NCI-H1436 (cell line): Measurements from ENCODE around the gene WDR19.
"Not testable (repeated sequence)": the region's sequence is repeated elsewhere in the genome, so short reads cannot be mapped to it uniquely, and the experiment has no call there.

ENCODE experiments used
- DNase-seq: peaks from one replicate; lab custom pipeline; 2025; lab: John Stamatoyannopoulos, UW

The WDR19 gene

GRCh38 chr4:39233114-39233513 lies 50.8 kb downstream of the WDR19 start:
- no peak for DNase-seq

- DNase-seq: no peak
These were observed 51.5 kb downstream of the WDR19 start for GRCh38 chr4:39233783-39234182.

GRCh38 chr4:39235021-39235420 lies 52.7 kb downstream of the WDR19 start:
- no peak for DNase-seq

DNA sequence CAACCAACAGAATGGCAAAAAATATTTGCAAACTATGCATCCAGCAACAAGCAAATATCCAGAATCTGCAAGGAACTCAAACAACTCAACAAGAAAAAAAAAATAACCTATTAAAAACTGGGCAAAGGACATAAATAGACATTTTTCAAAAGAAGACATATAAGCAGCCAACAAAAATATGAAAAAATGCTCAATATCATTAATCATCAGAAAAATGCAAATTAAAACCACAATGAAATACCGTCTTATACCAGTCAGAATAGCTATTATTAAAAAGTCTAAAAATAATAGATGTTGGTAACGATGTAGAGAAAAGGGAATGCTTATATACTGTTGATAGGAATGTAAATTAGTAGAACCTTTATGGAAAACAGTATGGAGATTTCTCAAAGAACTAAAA lies 53.4 kb downstream of the WDR19 start:
- DNase-seq: no peak

DNA sequence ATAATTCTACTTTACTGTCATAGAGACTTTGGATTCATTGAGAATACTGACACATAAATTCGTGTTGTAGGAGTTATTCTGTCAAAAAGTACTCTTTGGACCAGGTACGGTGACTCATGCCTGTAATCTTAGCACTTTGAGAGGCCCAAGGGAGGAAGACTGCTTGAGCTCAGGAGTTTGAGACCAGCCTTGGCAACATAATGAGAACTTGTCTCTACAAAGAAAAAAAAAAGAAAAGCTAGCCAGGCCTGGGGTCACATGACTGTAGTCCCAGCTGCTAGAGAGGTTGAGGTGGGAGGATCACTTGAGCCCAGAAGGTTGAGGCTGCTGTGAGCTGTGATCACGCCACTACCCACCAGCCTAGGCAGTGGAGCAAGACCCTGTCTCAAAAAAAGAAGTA lies 54.9 kb downstream of the WDR19 start:
- no peak for DNase-seq

GRCh38 chr4:39243462-39243861 lies 61.1 kb downstream of the WDR19 start:
- no peak for DNase-seq

- no peak for DNase-seq
These were observed 72.9 kb downstream of the WDR19 start for GRCh38 chr4:39255266-39255665.

DNA sequence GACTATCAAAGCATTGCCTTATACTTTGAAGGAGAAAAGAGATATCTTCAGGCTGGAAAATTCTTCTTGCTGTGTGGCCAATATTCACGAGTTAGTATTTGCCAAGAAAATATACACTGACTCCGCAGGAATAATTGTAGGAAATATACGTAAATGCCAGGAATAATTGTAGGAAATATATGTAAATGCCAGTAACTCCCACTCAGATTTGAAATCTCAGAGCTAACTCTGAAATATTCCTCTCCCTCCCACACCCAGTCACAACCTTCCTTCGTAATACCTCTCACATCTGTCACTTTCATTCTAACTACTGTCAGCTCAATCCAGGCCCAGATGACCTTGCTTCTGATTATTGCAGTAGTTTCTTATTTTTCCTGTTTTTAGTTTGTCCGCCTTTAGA lies 73.5 kb downstream of the WDR19 start:
- DNase-seq: no peak

DNA sequence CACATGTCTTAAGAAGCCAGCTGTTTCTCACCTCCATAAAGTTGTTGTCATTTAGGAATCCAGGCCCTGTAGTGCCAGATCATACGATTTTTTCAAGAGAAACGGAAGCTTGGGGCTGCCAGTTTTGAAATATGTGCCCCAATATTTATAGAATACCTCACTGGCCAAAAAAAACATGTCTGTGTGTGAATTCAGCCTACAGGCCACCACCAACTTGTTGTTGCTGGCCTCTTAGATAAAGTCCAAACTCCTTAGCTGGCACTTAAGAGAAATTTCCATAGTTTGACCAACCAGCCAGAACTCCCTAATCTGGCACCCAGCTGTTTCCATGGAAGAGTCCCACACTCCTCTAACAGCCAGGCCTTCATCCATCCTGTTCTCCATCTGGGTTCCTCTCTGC lies 74.1 kb downstream of the WDR19 start:
- DNase-seq: no peak

GRCh38 chr4:39259571-39260330 lies 77.4 kb downstream of the WDR19 start:
- DNase-seq: no peak

DNA sequence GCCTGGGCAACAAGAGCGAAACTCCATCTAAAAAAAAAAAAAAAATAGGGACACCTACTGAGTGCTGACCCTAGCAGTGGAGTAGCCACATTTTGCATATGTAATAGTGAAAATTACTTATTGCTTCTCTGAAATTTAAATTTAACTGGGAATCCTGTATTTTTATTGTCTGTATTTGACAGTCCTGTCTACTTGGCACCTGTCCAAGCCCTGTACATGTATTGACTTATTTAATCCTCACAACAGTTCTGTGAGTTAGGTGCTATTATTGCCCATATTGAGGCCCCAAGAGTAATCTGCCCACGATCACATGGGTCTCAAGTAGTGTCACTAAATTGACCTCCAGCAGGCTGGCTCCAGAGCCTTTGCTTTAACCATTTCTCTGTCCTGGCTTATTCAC lies 81.6 kb downstream of the WDR19 start:
- no peak for DNase-seq

GRCh38 chr4:39274503-39274902 lies 92.2 kb downstream of the WDR19 start:
- no peak for DNase-seq

- DNase-seq: not testable (repeated sequence)
These were observed 95.3 kb downstream of the WDR19 start for GRCh38 chr4:39277661-39278060.

GRCh38 chr4:39278476-39278875 lies 96.1 kb downstream of the WDR19 start:
- DNase-seq: no peak

DNA sequence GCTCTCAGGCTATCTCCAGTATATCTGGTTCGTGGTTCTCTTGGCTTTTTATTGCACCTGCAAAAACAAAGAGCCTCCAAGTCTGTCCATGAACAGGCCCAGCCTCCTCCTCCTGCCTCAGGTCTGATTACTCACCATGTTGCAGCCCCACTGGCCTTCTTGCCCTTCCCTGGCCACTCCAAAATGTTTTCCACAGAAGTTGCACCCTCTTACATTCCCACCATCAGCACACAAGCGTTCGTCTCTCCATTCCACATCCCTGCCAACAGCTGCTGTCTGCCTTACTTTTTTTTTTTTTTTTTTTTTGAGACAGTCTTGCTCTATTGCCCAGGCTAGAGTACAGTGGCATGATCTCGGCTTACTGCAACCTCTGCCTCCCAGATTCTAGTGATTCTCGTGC lies 97.1 kb downstream of the WDR19 start:
- no peak for DNase-seq

GRCh38 chr4:39280770-39281169 lies 98.4 kb downstream of the WDR19 start:
- DNase-seq: no peak

- DNase-seq: no peak
These were observed 102.9 kb downstream of the WDR19 start for GRCh38 chr4:39285111-39285795.

DNA sequence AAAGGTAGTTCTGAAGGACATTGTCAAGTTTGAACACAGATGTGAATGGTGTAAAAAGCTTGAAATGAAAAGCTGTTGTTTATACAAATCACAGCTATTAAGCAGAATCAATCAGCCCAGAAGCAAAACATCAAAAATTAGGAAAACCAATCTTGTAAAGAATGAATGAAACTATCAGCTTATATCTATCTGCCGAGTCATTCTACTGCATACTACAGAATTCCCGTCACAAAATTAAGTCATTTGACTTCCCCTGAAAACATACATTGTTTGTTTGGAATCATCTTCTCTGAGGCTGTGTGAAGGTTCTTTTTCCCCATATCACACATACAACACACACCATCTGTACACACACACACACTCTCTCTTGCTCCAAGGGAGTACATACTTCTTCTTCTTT lies 103.5 kb downstream of the WDR19 start:
- no peak for DNase-seq

- DNase-seq: no peak
These were observed 103.9 kb downstream of the WDR19 start for GRCh38 chr4:39286263-39286662.

DNA sequence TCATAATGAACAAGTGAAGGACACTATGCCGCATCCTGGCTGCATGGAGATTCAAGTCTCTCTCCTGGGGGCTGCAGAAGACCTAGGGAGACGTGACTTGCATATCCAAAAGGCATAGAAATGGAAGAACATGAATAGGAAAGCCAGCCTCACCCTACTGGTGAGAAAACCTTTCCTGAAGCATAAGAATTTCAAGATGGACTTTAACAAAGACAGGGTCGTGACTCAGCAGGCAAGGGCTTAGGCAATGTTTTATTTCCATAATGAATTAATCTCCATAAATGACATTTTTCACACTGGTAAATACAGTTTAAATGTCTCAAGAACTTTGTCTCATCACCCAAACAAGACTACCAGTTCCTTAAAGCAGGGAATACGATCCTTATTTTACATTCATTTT lies 104.9 kb downstream of the WDR19 start:
- no peak for DNase-seq

DNA sequence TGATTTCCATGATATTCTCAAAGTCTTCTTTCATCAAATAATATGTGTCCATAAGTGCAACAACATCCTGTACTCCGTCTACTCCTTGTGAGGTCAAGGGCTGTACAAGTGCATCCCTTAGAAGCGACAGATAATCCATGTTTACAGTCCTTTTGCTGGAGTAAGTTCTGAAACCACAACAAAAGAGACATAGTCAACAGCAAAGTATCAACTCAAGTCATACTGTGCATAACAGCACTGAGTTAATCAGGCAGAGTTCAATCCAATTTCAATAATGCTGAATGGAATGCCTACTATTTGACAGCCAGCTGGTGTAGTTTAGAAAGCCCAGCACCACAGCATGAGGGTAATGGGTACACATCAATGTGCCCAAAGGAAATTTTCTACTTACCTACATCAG lies 109.4 kb downstream of the WDR19 start:
- no peak for DNase-seq

DNA sequence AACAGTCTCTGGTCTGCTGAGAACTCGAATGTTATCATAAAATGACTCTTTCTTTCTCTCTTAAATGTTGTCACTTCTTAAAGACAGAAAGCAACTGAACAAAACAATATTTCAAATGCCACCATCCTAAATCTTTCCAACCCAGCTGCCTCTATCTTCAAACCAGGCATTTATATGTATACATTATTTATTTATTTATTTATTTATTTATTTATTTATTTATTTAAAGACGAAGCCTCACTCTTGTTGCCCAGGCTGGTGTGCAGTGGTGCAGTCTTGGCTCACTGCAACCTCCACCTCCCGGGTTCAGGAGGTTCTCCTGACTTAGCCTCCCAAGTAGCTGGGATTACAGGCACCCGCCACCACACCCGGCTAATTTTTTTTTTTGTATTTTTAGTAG lies 110.1 kb downstream of the WDR19 start:
- not testable (repeated sequence) for DNase-seq

GRCh38 chr4:39295784-39296183 lies 113.5 kb downstream of the WDR19 start:
- no peak for DNase-seq

DNA sequence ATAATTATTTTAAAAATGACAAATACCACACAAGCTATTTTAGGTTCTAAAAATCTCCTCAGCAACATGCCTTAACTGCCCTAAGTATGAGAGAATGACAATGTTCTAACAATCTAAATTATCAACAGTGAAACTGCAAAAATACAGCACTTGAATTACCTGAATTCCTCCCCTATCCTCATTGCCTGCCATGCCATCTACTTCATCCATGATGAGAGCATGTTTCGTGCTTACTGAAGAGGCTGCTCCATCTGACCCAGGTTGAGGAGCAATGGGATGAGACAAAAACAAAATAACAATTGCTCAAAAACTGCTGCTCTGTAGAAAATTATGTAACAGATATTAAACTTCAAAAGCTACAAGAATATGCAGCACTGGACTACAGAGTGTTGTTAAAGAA lies 120.6 kb downstream of the WDR19 start:
- no peak for DNase-seq
